Neural progenitor cell (in vitro differentiated cells): ENCODE results near the gene ZNF460. TPM values are rescaled to one million over a fixed set of nuclear protein-coding genes. Genes with fewer than 3 reads are reported as not detected.

ENCODE experiments used
- DNase-seq: peaks from one replicate; pipeline ENCODE4 v3.0.0-alpha.2; 2016; ENCODE audit warnings: low spot score
- H2AFZ ChIP-seq: fragments of 200-600 bp; sonication (generic); replicated peaks from 2 replicates; pipeline ENCODE4 v1.6.1; 2016; ENCODE audit warnings: antibody characterized with exemption
- H3F3A ChIP-seq: fragments of 200-600 bp; sonication (generic); 2 replicates; pipeline ENCODE4 v1.6.1; 2016; ENCODE audit warnings: antibody characterized with exemption, low read depth
- H3K27ac ChIP-seq: fragments of 200-600 bp; sonication (generic); 2 replicates; pipeline ENCODE4 v1.5.1; 2016; ENCODE audit warnings: mild to moderate bottlenecking
- H3K27me3 ChIP-seq: fragments of 200-600 bp; sonication (generic); 2 replicates; pipeline ENCODE4 v1.6.1; 2016; ENCODE audit warnings: mild to moderate bottlenecking, moderate library complexity
- H3K36me3 ChIP-seq: fragments of 200-600 bp; sonication (generic); 2 replicates; pipeline ENCODE4 v1.5.1; 2016
- H3K4me1 ChIP-seq: fragments of 200-600 bp; sonication (generic); 2 replicates; pipeline ENCODE4 v1.6.1; 2016; ENCODE audit warnings: mixed run types
- H3K4me2 ChIP-seq: fragments of 200-600 bp; sonication (generic); 2 replicates; pipeline ENCODE4 v1.6.1; 2016
- H3K4me3 ChIP-seq: fragments of 200-600 bp; sonication (generic); 2 replicates; pipeline ENCODE4 v1.5.1; 2016
- H3K79me2 ChIP-seq: fragments of 200-600 bp; sonication (generic); 2 replicates; pipeline ENCODE4 v1.6.1; 2016; ENCODE audit warnings: low read depth
- H3K9ac ChIP-seq: fragments of 200-600 bp; sonication (generic); 2 replicates; pipeline ENCODE4 v1.6.1; 2016
- H3K9me3 ChIP-seq: fragments of 200-600 bp; sonication (generic); 2 replicates; pipeline ENCODE4 v1.5.1; 2016; ENCODE audit warnings: low read depth
- H4K20me1 ChIP-seq: fragments of 200-600 bp; sonication (generic); 2 replicates; pipeline ENCODE4 v1.6.1; 2016; ENCODE audit warnings: low read depth
- H3K27ac Mint-ChIP-seq: 3 replicates; pipeline ENCODE4 v1.8.0; 2021; ENCODE audit warnings: mixed read lengths
- H3K27me3 Mint-ChIP-seq: 2 replicates; pipeline ENCODE4 v1.8.0; 2022; ENCODE audit warnings: low read depth, mild to moderate bottlenecking, inconsistent platforms, moderate library complexity, mixed read lengths; ENCODE audit not compliant: insufficient read depth
- H3K36me3 Mint-ChIP-seq: 3 replicates; pipeline ENCODE4 v1.8.0; 2021; ENCODE audit warnings: mixed read lengths
- H3K4me1 Mint-ChIP-seq: 3 replicates; pipeline ENCODE4 v1.8.0; 2021; ENCODE audit warnings: mixed read lengths
- H3K4me3 Mint-ChIP-seq: 3 replicates; pipeline ENCODE4 v1.8.0; 2021; ENCODE audit warnings: mild to moderate bottlenecking, moderate library complexity, mixed read lengths
- H3K9me3 Mint-ChIP-seq: 3 replicates; pipeline ENCODE4 v1.8.0; 2020; ENCODE audit warnings: mixed read lengths
- EZH2 ChIP-seq: fragments of 200-600 bp; sonication (generic); IDR thresholded peaks from 2 replicates; pipeline ENCODE4 v1.6.1; 2017; ENCODE audit warnings: antibody characterized with exemption, mild to moderate bottlenecking, moderate library complexity
- EZH2phosphoT487 ChIP-seq: fragments of 200-600 bp; sonication (generic); IDR thresholded peaks from 2 replicates; pipeline ENCODE4 v1.6.1; 2017; ENCODE audit warnings: antibody characterized with exemption
- total RNA-seq: library from RNA; depleted of rRNA; stranded (reverse); fragments of >200 nt; gene quantifications from 2 replicates; pipeline ENCODE4 v1.2.3, GENCODE V29; 2015; ENCODE audit warnings: low replicate concordance
- TF ChIP-seq, protein P1 (sequence below): fragments of 200-600 bp; sonication (generic); IDR thresholded peaks from 2 replicates; pipeline ENCODE4 v1.5.1; 2017; ENCODE audit warnings: antibody characterized with exemption, mild to moderate bottlenecking

ZNF460 gene
- total RNA-seq, 1 donor from 2014 or later: 52.7 TPM

GRCh38 chr19:57302727-57303401, 22.6 kb downstream of the ZNF460 start:
- no peaks in the 10 kb centered on the region for H3K4me1 ChIP-seq
- Mint-ChIP-seq H3K27ac (peak overlapping the region; percentile 37), H3K36me3 (peaks cover 33% of the 10 kb centered on the region), H3K9me3 (peaks cover 5% of the 10 kb centered on the region), H3K27me3 (no peaks in the 10 kb centered on the region), H3K4me3 (no peak overlapping the region), H3K4me1 (no peaks in the 10 kb centered on the region)
- DNase-seq: no peak
- no peaks in the 10 kb centered on the region for H3K9me3 ChIP-seq
- no peaks in the 10 kb centered on the region for H4K20me1 ChIP-seq
- peaks cover 9% of the 10 kb centered on the region for H3F3A ChIP-seq
- H3K79me2 ChIP-seq: peaks cover 31% of the 10 kb centered on the region
- H3K27ac ChIP-seq: no peak overlapping the region
- H3K4me2 ChIP-seq: no peak overlapping the region
- H3K9ac ChIP-seq: no peak overlapping the region
- no peak for TF ChIP-seq EZH2phosphoT487
- no peak for TF ChIP-seq EZH2
- TF ChIP-seq, protein P1, sequence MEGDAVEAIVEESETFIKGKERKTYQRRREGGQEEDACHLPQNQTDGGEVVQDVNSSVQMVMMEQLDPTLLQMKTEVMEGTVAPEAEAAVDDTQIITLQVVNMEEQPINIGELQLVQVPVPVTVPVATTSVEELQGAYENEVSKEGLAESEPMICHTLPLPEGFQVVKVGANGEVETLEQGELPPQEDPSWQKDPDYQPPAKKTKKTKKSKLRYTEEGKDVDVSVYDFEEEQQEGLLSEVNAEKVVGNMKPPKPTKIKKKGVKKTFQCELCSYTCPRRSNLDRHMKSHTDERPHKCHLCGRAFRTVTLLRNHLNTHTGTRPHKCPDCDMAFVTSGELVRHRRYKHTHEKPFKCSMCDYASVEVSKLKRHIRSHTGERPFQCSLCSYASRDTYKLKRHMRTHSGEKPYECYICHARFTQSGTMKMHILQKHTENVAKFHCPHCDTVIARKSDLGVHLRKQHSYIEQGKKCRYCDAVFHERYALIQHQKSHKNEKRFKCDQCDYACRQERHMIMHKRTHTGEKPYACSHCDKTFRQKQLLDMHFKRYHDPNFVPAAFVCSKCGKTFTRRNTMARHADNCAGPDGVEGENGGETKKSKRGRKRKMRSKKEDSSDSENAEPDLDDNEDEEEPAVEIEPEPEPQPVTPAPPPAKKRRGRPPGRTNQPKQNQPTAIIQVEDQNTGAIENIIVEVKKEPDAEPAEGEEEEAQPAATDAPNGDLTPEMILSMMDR: no peak
- peaks cover under 1% of the 10 kb centered on the region for H3K36me3 ChIP-seq
- no peaks in the 10 kb centered on the region for H3K27me3 ChIP-seq
- H3K4me3 ChIP-seq: no peak overlapping the region
- H2AFZ ChIP-seq: no peak overlapping the region

- H3K4me2 ChIP-seq: no peak overlapping the region
- no peaks in the 10 kb centered on the region for H3K4me1 Mint-ChIP-seq
- H3K4me1 ChIP-seq: no peaks in the 10 kb centered on the region
- H3K36me3 ChIP-seq: no peaks in the 10 kb centered on the region
- H3K9ac ChIP-seq: no peak overlapping the region
- H3K27ac ChIP-seq: no peak overlapping the region
- no peak overlapping the region for H3K4me3 ChIP-seq
- H3K36me3 Mint-ChIP-seq: peaks cover 23% of the 10 kb centered on the region
- H3K27me3 Mint-ChIP-seq: peaks cover 6% of the 10 kb centered on the region
- TF ChIP-seq, protein P1: no peak
- TF ChIP-seq EZH2phosphoT487 (no peak), EZH2 (no peak)
- H3K79me2 ChIP-seq: peaks cover 12% of the 10 kb centered on the region
- no peak overlapping the region for H3K27ac Mint-ChIP-seq
- no peak for DNase-seq
- H3K27me3 ChIP-seq: no peaks in the 10 kb centered on the region
- no peaks in the 10 kb centered on the region for H4K20me1 ChIP-seq
- no peaks in the 10 kb centered on the region for H3K9me3 ChIP-seq
- H3K4me3 Mint-ChIP-seq: no peak overlapping the region
- no peak overlapping the region for H2AFZ ChIP-seq
- H3F3A ChIP-seq: peaks cover 9% of the 10 kb centered on the region
- peaks cover 3% of the 10 kb centered on the region for H3K9me3 Mint-ChIP-seq
Measured at GRCh38 chr19:57305056-57305455, 24.8 kb downstream of the ZNF460 start.

DNA sequence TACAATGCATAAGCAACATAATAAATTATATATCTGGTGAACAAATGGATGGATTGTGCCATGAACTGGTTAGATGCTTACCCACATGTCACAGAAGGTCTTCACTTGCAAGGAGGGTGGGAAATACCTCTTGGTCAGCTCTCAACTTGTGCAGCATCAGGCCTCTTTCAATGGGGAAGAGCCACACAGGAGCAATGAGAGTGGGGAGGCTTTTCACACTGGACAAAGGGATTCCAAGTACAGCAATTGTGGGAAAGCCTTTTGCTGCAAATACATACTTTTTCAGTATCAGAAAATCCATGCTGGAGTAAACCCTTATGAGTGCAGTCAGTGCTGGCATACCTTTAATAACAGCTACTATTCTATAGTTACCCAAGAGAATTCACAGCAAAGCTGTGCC, 28.2 kb downstream of the ZNF460 start:
- Mint-ChIP-seq H3K9me3 (peaks cover 3% of the 10 kb centered on the region), H3K27ac (no peak overlapping the region), H3K27me3 (peaks cover 9% of the 10 kb centered on the region), H3K4me3 (no peak overlapping the region), H3K36me3 (peaks cover 6% of the 10 kb centered on the region), H3K4me1 (no peaks in the 10 kb centered on the region)
- Histone ChIP-seq H3K9ac (no peak overlapping the region), H3K4me1 (no peaks in the 10 kb centered on the region), H3K4me3 (no peak overlapping the region), H3K36me3 (no peaks in the 10 kb centered on the region), H3K9me3 (no peaks in the 10 kb centered on the region), H3K27ac (no peak overlapping the region), H4K20me1 (no peaks in the 10 kb centered on the region), H2AFZ (no peak overlapping the region), H3F3A (peaks cover 9% of the 10 kb centered on the region), H3K27me3 (peaks cover 10% of the 10 kb centered on the region), H3K79me2 (no peaks in the 10 kb centered on the region), H3K4me2 (no peak overlapping the region)
- TF ChIP-seq EZH2: no peak
- TF ChIP-seq, protein P1: no peak
- TF ChIP-seq EZH2phosphoT487: no peak
- DNase-seq: no peak
